HG03064 (cell line): ENCODE results near the gene MAP3K4.
"Not testable (repeated sequence)": the region's sequence is repeated elsewhere in the genome, so short reads cannot be mapped to it uniquely, and the experiment has no call there.

Experiments used
- ATAC-seq: cut with Tn5 transposase; IDR thresholded peaks from one replicate; pipeline ENCODE4 v1.9.1; 2021; ENCODE audit warnings: low read depth; ENCODE audit not compliant: unreplicated experiment

The MAP3K4 gene

GRCh38 chr6:160971171-160971570, 20.4 kb upstream of the MAP3K4 start:
- ATAC-seq, result no peak

GRCh38 chr6:160972111-160972510, 19.5 kb upstream of the MAP3K4 start:
- ATAC-seq, result peak; percentile 86

- not testable (repeated sequence) for ATAC-seq
Observed at GRCh38 chr6:160972594-160972993, 19.0 kb upstream of the MAP3K4 start.

- ATAC-seq, result no peak
Observed at GRCh38 chr6:160973311-160974250, 18.0 kb upstream of the MAP3K4 start.

- no peak for ATAC-seq
Observed at GRCh38 chr6:160974304-160974771, 17.2 kb upstream of the MAP3K4 start.

- no peak for ATAC-seq
Observed at GRCh38 chr6:160975162-160975561, 16.4 kb upstream of the MAP3K4 start.

- not testable (repeated sequence) for ATAC-seq
Observed at GRCh38 chr6:160975961-160976360, 15.6 kb upstream of the MAP3K4 start.

GRCh38 chr6:160978141-160978901, 13.2 kb upstream of the MAP3K4 start:
- no peak for ATAC-seq

- no peak for ATAC-seq
Observed at GRCh38 chr6:160979061-160979708, 12.4 kb upstream of the MAP3K4 start.

GRCh38 chr6:160983377-160983948, 8.1 kb upstream of the MAP3K4 start:
- not testable (repeated sequence) for ATAC-seq

- no peak for ATAC-seq
Observed at GRCh38 chr6:160986851-160987250, 4.7 kb upstream of the MAP3K4 start.

- ATAC-seq, result no peak
Observed at GRCh38 chr6:160987265-160987664, 4.3 kb upstream of the MAP3K4 start.

- ATAC-seq, result no peak
Observed at GRCh38 chr6:160990847-160991405, 643 bp upstream of the MAP3K4 start.

GRCh38 chr6:160992061-160992979, 751 bp downstream of the MAP3K4 start:
- peak; percentile 48 for ATAC-seq

GRCh38 chr6:160992980-160993314, 1.4 kb downstream of the MAP3K4 start:
- ATAC-seq, result no peak

- ATAC-seq, result no peak
Observed at GRCh38 chr6:160995271-160995670, 3.7 kb downstream of the MAP3K4 start.

- ATAC-seq, result no peak
Observed at GRCh38 chr6:160996131-160996601, 4.6 kb downstream of the MAP3K4 start.

GRCh38 chr6:160998217-160998616, 6.6 kb downstream of the MAP3K4 start:
- ATAC-seq, result no peak

- ATAC-seq, result no peak
Observed at GRCh38 chr6:160998766-160999165, 7.2 kb downstream of the MAP3K4 start.
